HG02610 (cell line): ENCODE data around the gene ERBIN.
"Not testable (repeated sequence)": the region's sequence is repeated elsewhere in the genome, so short reads cannot be mapped to it uniquely, and the experiment has no call there.

Experiments
- ATAC-seq: cut with Tn5 transposase; IDR thresholded peaks from one replicate; pipeline ENCODE4 v1.9.1; 2021; ENCODE audit warnings: mild to moderate bottlenecking, moderate library complexity; ENCODE audit not compliant: unreplicated experiment

Gene ERBIN

DNA sequence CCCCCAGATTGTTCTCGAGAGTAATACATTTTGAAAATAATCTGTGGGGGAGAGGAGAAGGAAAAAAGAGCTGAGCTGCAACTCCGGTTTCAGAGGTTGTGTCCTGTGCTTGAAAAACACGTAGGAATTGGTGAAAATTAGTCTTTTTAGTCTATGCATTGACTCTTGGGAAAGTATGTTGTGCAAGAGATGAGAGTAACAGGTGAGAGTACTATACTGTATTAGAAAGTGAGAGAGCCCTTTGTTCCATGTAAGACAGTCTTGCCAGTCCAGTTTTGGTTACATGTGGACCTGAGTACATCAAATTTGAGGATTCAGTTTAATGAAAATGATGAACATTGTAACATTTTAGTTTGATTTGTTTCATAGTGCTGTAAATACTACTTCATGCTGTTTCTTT lies 27.8 kb downstream of the ERBIN start:
- no peak for ATAC-seq

DNA sequence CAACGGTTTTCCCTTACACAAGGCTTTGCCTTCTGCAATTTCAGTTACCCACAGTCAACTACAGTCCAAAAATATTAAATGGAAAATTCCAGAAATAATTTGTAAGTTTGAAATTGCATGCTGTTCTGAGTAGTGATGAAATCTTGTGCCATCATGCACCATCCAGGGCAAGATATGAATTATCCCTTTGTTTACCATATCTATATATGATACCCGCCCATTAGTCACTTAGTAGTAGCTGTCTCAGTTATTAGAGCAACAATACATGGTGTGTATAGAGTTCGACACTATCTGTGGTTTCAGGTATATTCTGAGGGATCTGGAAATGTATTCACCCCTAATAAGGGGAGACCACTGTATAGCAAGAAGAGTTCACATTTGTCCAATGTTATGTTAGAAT lies 29.4 kb downstream of the ERBIN start:
- ATAC-seq: no peak

DNA sequence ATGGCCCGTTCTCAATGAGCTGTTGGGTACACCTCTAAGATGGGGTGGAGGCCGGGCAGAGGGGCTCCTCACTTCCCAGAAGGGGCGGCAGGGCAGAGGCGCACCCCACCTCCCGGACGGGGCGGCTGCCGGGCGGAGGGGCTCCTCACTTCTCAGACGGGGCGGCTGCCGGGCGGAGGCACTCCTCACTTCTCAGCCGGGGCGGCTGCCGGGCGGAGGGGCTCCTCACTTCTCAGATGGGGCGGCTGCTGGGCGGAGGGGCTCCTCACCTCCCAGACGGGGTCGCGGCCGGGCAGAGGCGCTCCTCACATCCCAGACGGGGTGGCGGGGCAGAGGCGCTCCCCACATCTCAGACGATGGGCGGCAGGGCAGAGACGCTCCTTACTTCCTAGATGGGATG lies 31.3 kb downstream of the ERBIN start:
- ATAC-seq: not testable (repeated sequence)

DNA sequence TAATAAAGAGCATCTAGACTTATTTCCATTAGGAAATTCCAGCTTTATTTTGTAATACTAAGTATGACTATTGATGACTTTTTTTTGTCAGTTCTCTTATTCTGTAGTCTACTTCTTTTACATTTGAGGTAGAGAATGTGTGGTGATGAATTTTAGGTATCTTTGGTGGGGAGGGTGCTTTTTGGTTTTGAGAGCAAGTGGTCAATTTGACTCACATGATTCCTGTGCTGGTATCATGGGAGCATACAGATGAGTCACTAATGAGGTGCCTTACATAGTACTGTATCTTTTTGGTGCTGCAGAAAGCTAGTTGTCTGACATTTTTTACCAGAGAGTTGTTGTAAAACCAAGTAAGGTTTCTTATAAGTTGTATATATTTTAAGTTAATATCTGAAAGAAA lies 35.3 kb downstream of the ERBIN start:
- peak; percentile 99 for ATAC-seq

GRCh38 chr5:65967288-65968066 lies 41.1 kb downstream of the ERBIN start:
- no peak for ATAC-seq

DNA sequence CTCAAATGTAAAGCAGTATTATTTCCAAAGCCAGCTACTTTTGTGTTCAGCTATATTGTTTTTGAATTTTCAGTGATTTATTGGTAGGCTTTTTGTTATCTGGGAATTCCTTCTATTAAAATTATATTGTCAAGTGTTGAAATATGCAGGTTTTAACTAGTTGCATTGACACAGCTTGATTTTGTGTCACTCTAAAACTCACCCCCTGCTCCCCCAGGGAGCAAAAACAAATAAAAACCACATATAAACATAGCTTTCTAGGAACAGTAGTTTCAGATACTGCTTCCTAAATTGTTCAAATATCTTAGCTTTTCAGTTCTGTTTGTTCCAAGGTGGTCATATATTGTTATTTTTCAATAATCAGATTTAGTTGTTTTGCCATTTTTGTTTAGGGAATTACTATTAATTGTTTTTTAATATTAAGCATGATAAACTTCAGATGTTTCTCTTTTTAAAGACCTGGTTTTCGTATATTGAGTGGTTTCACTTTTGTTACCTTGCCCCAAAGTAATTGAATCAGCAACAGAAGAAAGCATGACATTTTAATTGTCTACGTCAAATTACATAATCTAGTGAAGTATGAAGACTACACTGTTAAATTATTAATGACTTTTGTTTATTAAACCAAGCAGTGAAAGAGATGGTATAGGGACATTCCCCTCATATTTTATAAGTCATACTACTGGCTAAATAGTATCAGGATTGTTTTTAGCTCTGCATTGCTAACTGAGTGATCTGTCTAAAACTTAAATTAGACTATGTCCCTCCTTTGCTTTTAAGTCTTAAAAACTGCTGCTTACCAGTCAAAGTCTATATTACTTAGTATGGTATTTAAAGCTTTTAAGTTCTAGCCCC lies 43.4 kb downstream of the ERBIN start:
- no peak for ATAC-seq

GRCh38 chr5:65970481-65971367 lies 44.3 kb downstream of the ERBIN start:
- no peak for ATAC-seq

GRCh38 chr5:65971643-65972042 lies 45.3 kb downstream of the ERBIN start:
- ATAC-seq: no peak

GRCh38 chr5:65972896-65973295 lies 46.5 kb downstream of the ERBIN start:
- ATAC-seq: not testable (repeated sequence)

DNA sequence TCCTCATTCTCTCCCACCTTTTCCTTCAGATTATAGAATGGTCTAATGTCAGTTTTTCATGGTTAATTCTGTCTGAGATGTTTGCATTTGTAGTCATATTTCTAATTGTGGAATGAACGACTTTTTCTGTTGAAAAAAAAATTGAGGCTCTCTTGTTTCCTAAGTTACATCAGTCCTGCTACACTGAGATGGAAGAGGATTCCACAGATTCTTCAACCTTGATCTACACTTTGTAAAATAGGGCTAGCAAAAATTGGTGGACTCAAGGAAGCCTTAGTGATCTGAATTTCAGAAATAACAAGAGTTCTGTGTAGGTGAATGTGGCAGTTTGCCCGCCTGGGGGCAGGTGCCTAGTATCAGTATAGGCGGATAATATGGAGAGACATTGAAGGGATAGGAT lies 51.9 kb downstream of the ERBIN start:
- ATAC-seq: no peak

- ATAC-seq: no peak
Observed at GRCh38 chr5:65981548-65981947, 55.2 kb downstream of the ERBIN start.

DNA sequence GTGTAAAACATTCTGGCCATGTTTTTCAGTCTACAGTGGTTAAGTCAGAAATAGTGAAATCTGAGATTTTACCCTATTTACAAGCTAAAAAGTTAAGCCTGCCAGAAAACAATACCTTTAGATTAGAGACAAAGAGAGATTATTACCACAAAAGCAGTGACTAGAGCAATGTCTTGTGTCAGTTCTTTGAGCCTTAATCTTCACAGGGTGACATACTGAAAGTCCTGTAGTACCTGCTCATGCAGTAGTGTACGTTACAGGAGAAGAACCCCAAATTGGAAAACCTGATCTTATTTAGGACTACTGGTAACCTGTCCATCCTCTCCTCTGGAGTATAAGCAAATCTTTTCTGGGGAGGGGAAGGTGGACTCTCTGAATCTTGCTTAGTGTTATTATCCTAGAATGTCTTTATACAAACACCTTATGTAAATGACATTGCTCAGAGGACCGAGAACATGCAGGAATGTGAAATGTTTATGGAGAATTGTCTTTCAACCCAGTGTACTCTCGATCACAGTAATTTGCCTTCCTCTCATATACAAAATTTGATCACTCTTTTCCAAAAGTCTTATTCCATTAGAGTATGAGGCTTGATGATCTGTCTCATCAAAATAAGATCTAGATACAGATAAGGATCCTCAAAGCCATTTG lies 55.7 kb downstream of the ERBIN start:
- ATAC-seq: no peak

- no peak for ATAC-seq
Observed at GRCh38 chr5:65982635-65983034, 56.3 kb downstream of the ERBIN start.

DNA sequence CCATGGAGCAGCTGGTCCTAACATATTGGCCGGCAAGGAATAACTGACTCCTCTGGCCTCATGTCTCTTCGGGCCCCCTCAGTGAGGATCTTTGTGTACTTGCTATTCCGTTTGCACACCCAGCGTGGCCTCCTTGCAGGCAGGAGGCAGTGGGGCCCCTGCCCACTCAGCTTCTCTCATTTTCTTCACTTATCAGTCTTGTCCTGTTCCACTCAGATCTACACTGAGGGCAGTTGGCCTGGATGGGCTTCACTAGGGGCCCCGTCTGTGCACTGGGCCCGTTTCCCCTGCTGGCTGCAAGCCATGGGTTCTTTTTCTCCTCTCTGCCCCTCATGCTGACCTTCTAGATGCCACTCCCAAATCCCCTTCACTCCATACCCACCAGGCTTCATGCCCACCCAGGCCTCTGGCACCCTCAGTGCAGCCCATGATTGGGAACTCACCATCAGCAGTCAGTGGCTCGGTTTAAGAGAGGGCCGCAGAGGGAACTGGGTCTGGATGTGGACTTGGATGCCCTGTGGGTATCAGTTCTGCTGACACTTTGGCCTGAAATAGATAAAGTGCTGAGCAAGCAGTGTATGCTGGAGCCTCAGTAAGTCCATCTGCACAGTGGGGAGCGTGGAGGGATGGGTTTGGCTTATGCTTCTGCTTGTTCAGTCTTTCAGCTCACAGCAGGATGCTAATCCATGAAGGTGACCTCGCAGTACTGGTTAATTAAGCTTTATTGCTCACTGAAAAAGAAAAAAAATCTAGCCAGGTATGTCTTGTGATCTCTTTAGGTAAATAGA lies 57.9 kb downstream of the ERBIN start:
- ATAC-seq: no peak

DNA sequence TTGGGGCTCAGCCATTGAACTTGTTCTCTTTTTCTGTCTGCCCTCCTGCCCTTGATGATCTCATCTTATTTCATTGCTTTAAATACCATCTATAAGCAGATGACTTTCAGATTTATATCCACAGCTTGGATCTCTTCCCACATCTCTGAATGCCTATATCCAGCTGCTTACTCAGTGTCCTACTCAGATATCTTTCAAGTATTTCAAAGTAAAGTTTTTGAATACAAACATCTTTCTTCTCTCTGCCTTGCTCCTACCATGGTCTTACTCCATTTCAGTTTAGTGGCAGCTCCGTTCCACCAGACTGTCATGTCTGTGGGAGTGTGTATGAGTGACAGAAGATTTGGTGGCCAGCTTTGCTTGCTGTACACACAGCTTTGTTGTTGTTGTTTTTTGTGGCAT lies 59.7 kb downstream of the ERBIN start:
- ATAC-seq: no peak

- ATAC-seq: no peak
Observed at GRCh38 chr5:65986796-65987195, 60.4 kb downstream of the ERBIN start.

DNA sequence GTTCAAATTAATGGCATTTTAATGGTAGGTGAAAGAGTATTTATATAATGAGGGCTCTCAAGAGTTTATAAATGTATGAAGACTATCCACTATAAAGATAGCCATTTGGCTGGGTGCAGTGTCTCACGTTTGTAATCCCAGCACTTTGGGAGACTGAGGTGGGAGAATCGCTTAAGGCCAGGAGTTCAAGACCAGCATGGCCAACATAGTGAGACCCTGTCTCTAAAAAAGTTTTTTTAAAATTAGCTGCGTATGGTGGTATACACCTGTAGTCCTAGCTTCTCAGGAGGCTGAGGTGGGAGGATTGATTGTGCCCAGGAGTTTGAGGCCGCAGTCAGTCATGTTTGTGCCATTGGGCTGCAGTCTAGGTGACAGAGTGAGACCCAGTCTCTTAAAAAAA lies 61.6 kb downstream of the ERBIN start:
- no peak for ATAC-seq

- ATAC-seq: no peak
Observed at GRCh38 chr5:65989158-65989557, 62.8 kb downstream of the ERBIN start.

GRCh38 chr5:65992630-65993029 lies 66.3 kb downstream of the ERBIN start:
- no peak for ATAC-seq
